Neuronal stem cell (in vitro differentiated cells): ENCODE data around the gene EFNA5.

ENCODE experiments used
- DNase-seq: peaks from one replicate; pipeline ENCODE4 v3.0.0-alpha.2; 2013; ENCODE audit warnings: low spot score
- H2AFZ ChIP-seq: one replicate; pipeline ENCODE4 v1.6.1; 2013; ENCODE audit warnings: mild to moderate bottlenecking, low read length, inconsistent platforms
- H2AK5ac ChIP-seq: 2 replicates; pipeline ENCODE4 v1.6.1; 2013; ENCODE audit warnings: low read depth, mild to moderate bottlenecking, inconsistent platforms, low read length, moderate library complexity, mixed read lengths
- H2BK120ac ChIP-seq: 2 replicates; pipeline ENCODE4 v1.6.1; 2013; ENCODE audit warnings: low read depth, mild to moderate bottlenecking, inconsistent platforms, low read length, moderate library complexity, mixed read lengths
- H2BK12ac ChIP-seq: one replicate; pipeline ENCODE4 v1.6.1; 2013; ENCODE audit warnings: low read length, inconsistent platforms
- H2BK15ac ChIP-seq: 2 replicates; pipeline ENCODE4 v1.6.1; 2013; ENCODE audit warnings: mild to moderate bottlenecking, low read length, inconsistent platforms, mixed read lengths
- H2BK5ac ChIP-seq: one replicate; pipeline ENCODE4 v1.6.1; 2013; ENCODE audit warnings: inconsistent platforms, mild to moderate bottlenecking, low read length, moderate library complexity
- H3K14ac ChIP-seq: one replicate; pipeline ENCODE4 v1.6.1; 2013; ENCODE audit warnings: low read length, inconsistent platforms
- H3K18ac ChIP-seq: 2 replicates; pipeline ENCODE4 v1.6.1; 2013; ENCODE audit warnings: low read length, inconsistent platforms
- H3K23ac ChIP-seq: 2 replicates; pipeline ENCODE4 v1.6.1; 2013; ENCODE audit warnings: low read depth, mild to moderate bottlenecking, mixed read lengths, low read length, inconsistent platforms; ENCODE audit not compliant: poor library complexity
- H3K27ac ChIP-seq: replicated peaks from 3 replicates; pipeline ENCODE4 v1.5.1; 2013; ENCODE audit warnings: low read length, inconsistent platforms
- H3K27me3 ChIP-seq, 3 experiments: 2 replicates each; pipeline ENCODE4 v1.6.1; 2013; ENCODE audit warnings: low read length in 3 of 3, mild to moderate bottlenecking in 2 of 3, inconsistent platforms in 1 of 3, low read depth in 1 of 3, mixed read lengths in 1 of 3, moderate library complexity in 1 of 3; ENCODE audit not compliant: control insufficient read depth in 3 of 3, insufficient read depth in 3 of 3
- H3K36me3 ChIP-seq, 2 donors: replicated peaks in 1 of 2; 2 replicates each; pipeline ENCODE4 v1.6.1; 2013; ENCODE audit warnings: low read length in 2 of 2; ENCODE audit not compliant: control insufficient read depth in 2 of 2, insufficient read depth in 2 of 2
- H3K4ac ChIP-seq: 2 replicates; pipeline ENCODE4 v1.6.1; 2013; ENCODE audit warnings: inconsistent platforms, mild to moderate bottlenecking, low read length, moderate library complexity
- H3K4me1 ChIP-seq, 2 donors: 1 replicate in 1 of 2; 2 replicates in 1 of 2; pipeline ENCODE4 v1.6.1; 2013; ENCODE audit warnings: low read length in 2 of 2, low read depth in 1 of 2; ENCODE audit not compliant: control insufficient read depth in 2 of 2, insufficient read depth in 1 of 2
- H3K4me2 ChIP-seq: one replicate; pipeline ENCODE4 v1.6.1; 2013; ENCODE audit warnings: mild to moderate bottlenecking, low read length, inconsistent platforms; ENCODE audit not compliant: insufficient read depth, poor library complexity, severe bottlenecking
- H3K4me3 ChIP-seq, 2 donors: 2 replicates each; pipeline ENCODE4 v1.5.1; 2013; ENCODE audit warnings: low read length in 2 of 2, mild to moderate bottlenecking in 2 of 2, inconsistent platforms in 1 of 2, moderate library complexity in 1 of 2
- H3K79me1 ChIP-seq: one replicate; pipeline ENCODE4 v1.6.1; 2013; ENCODE audit warnings: low read depth, mild to moderate bottlenecking, inconsistent platforms, low read length, moderate library complexity
- H3K9ac ChIP-seq: one replicate; pipeline ENCODE4 v1.6.1; 2013; ENCODE audit warnings: mild to moderate bottlenecking, low read depth, low read length, inconsistent platforms; ENCODE audit not compliant: poor library complexity
- H3K9me3 ChIP-seq, 2 donors: replicated peaks in 1 of 2; 2 replicates each; pipeline versions ENCODE3 to v1.6.1; 2013; ENCODE audit warnings: low read length in 2 of 2, mild to moderate bottlenecking in 2 of 2, inconsistent platforms in 1 of 2, low read depth in 1 of 2, mixed read lengths in 1 of 2, moderate library complexity in 1 of 2; ENCODE audit not compliant: control insufficient read depth in 2 of 2, insufficient read depth in 1 of 2
- H4K8ac ChIP-seq: one replicate; pipeline ENCODE4 v1.6.1; 2013; ENCODE audit warnings: low read depth, mild to moderate bottlenecking, inconsistent platforms, low read length, moderate library complexity
- H4K91ac ChIP-seq: one replicate; pipeline ENCODE4 v1.6.1; 2013; ENCODE audit warnings: low read length, low read depth, mild to moderate bottlenecking, inconsistent platforms; ENCODE audit not compliant: poor library complexity
- WGBS, 2 donors: extraction: QIAGEN DNeasy Blood & Tissue Kit; methylation state at CpG; one replicate each; pipeline ENCODE4 v1.1.7; 2013; ENCODE audit warnings: missing lambda C conversion rate in 2 of 2, mixed read lengths in 1 of 2; ENCODE audit not compliant: insufficient read length in 2 of 2, insufficient replicate concordance in 1 of 2; ENCODE audit errors: extremely low coverage in 2 of 2; 5-methylcytosine and 5-hydroxymethylcytosine counted together

EFNA5 gene

DNA sequence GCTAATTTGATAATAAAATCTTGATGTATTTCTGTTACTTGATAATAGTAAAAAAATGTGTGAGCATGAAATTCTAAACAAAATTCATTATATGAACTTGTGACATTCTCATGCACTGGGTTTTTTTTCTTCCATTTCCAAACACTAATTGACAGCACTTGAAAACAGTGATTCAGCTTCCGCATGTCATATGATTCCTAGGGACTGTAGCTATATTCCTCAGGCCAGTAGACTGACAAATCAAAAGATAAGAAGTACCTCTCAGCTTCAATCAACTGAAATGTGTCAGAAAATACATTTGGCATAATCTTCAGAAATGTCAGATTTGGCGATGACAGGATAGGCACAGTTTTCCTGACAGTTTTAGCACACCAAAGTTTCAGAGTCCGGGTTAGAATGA lies 52.5 kb downstream of the EFNA5 start:
- Histone ChIP-seq H2AK5ac (no peak overlapping the region), H2BK12ac (no peak overlapping the region), H3K79me1 (peaks cover 1% of the 10 kb centered on the region), H2AFZ (no peak overlapping the region), H3K4me3 (no peak overlapping the region), H3K4ac (no peak overlapping the region), H3K27ac (no peak overlapping the region), H3K36me3 (peaks cover 4 to 8% of the 10 kb centered on the region in 2 donors), H2BK120ac (no peak overlapping the region), H3K27me3 (no peaks in the 10 kb centered on the region), H3K23ac (no peak overlapping the region), H3K9me3 (peaks cover 0 to 3% of the 10 kb centered on the region in 2 donors), H4K8ac (no peak overlapping the region), H2BK5ac (no peak overlapping the region), H3K18ac (no peak overlapping the region), H3K4me1 (peaks cover 4 to 28% of the 10 kb centered on the region in 2 donors), H3K9ac (no peak overlapping the region), H3K14ac (no peak overlapping the region), H4K91ac (no peak overlapping the region), H2BK15ac (no peak overlapping the region), H3K4me2 (no peak overlapping the region)
- no peak for DNase-seq
- no CpG with 5 or more reads among the region's 3 CpGs for WGBS, 2 donors

DNA sequence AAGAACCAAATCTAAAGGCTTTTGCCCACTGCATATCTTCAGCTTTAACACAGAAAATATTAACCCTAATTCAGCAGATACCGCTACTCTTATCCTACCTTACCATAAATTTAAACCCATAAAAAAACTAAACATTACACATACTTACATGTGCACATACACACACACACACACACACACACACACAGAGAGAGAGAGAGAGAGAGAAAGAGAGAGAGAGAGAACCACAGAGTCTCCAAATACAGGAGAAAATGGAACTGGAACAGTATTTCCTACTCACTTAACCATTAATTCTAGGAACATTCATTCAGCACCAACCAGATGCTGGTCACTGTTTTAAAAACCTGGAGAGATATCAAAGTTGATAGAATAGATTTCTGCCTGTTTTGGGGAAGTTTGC lies 53.7 kb downstream of the EFNA5 start:
- no peak overlapping the region for H3K4ac ChIP-seq
- H3K27ac ChIP-seq: no peak overlapping the region
- peaks cover 2 to 4% of the 10 kb centered on the region in 2 donors for H3K36me3 ChIP-seq
- H2BK12ac ChIP-seq: no peak overlapping the region
- no peak overlapping the region for H3K23ac ChIP-seq
- no peaks in the 10 kb centered on the region for H3K9me3 ChIP-seq
- WGBS, 2 donors: 100% methylated on average over 1 of the region's 1 CpG
- H3K4me3 ChIP-seq: no peak overlapping the region
- H2BK120ac ChIP-seq: no peak overlapping the region
- DNase-seq: no peak
- no peaks in the 10 kb centered on the region for H3K27me3 ChIP-seq
- peaks cover 4 to 32% of the 10 kb centered on the region in 2 donors for H3K4me1 ChIP-seq
- no peak overlapping the region for H3K9ac ChIP-seq
- H2BK5ac ChIP-seq: no peak overlapping the region
- H3K4me2 ChIP-seq: no peak overlapping the region
- no peak overlapping the region for H2AK5ac ChIP-seq
- no peak overlapping the region for H4K91ac ChIP-seq
- H4K8ac ChIP-seq: no peak overlapping the region
- H2BK15ac ChIP-seq: no peak overlapping the region
- H3K79me1 ChIP-seq: peaks cover 1% of the 10 kb centered on the region
- H3K18ac ChIP-seq: no peak overlapping the region
- no peak overlapping the region for H2AFZ ChIP-seq
- no peak overlapping the region for H3K14ac ChIP-seq

DNA sequence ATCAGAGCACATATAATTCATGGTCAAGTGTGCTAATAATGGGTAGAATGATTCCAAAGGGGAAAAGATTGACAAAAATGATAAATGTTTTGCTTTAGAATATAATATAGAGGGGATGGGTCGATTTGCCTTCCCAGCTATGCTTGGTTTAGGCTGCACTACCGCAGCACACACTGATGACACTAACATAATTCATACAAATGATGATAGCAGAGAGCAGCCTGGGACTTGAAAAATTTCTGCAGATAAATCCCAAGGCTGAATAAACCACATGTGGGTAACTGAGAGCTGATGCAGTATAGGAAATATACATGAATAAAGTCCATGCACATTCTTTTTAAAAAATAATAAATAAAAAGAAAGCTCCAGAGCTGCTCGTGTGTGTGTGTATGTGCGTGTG lies 54.5 kb downstream of the EFNA5 start:
- no peak overlapping the region for H3K4me2 ChIP-seq
- DNase-seq: no peak
- H2AK5ac ChIP-seq: no peak overlapping the region
- no peak overlapping the region for H3K23ac ChIP-seq
- no peak overlapping the region for H2BK120ac ChIP-seq
- H3K36me3 ChIP-seq: peaks cover 4 to 5% of the 10 kb centered on the region in 2 donors
- no peak overlapping the region for H3K9ac ChIP-seq
- H3K18ac ChIP-seq: no peak overlapping the region
- H2AFZ ChIP-seq: no peak overlapping the region
- no peaks in the 10 kb centered on the region for H3K27me3 ChIP-seq
- H3K79me1 ChIP-seq: peaks cover 1% of the 10 kb centered on the region
- H3K4me1 ChIP-seq: peaks cover 4 to 32% of the 10 kb centered on the region in 2 donors
- no peak overlapping the region for H2BK12ac ChIP-seq
- no CpG with 5 or more reads among the region's 4 CpGs for WGBS, 2 donors
- H4K91ac ChIP-seq: no peak overlapping the region
- H3K27ac ChIP-seq: no peak overlapping the region
- no peak overlapping the region for H2BK15ac ChIP-seq
- no peak overlapping the region for H2BK5ac ChIP-seq
- H3K14ac ChIP-seq: no peak overlapping the region
- H3K4me3 ChIP-seq: no peak overlapping the region
- H3K9me3 ChIP-seq: no peaks in the 10 kb centered on the region
- no peak overlapping the region for H4K8ac ChIP-seq
- no peak overlapping the region for H3K4ac ChIP-seq

DNA sequence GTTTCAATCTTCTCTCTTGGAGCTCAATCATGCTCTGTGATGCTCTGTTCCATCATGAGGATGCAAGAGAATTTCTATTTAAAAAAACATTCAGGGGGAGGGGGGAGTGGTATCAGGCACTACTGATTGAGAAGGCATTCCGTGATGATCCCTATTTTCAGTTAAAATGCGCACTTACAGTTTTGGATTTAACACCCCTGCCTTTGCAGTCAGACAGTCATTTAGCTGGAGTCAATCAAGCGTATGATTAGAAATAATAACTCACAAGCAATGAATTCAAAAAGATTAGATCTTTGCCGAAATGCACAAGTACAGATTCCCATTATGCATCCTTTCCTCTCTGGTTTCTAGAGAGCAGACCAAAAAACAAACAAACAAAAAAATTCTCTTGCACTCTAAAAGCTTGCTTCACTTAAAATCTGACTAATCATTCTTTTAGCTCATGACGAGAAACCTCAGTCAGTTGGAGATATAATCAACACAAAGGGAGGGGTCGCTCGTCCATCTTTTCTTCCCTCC lies 55.4 kb downstream of the EFNA5 start:
- Histone ChIP-seq H3K4me3 (no peak overlapping the region), H4K91ac (no peak overlapping the region), H2BK5ac (no peak overlapping the region), H2AK5ac (no peak overlapping the region), H3K9ac (no peak overlapping the region), H3K14ac (no peak overlapping the region), H3K18ac (no peak overlapping the region), H3K36me3 (peaks cover 4 to 9% of the 10 kb centered on the region in 2 donors), H3K27me3 (no peaks in the 10 kb centered on the region), H2AFZ (no peak overlapping the region), H3K4ac (no peak overlapping the region), H3K4me2 (no peak overlapping the region), H2BK120ac (no peak overlapping the region), H3K79me1 (peaks cover 1% of the 10 kb centered on the region), H3K4me1 (peaks cover 6 to 30% of the 10 kb centered on the region in 2 donors), H3K23ac (no peak overlapping the region), H2BK15ac (no peak overlapping the region), H3K27ac (no peak overlapping the region), H3K9me3 (no peaks in the 10 kb centered on the region), H2BK12ac (no peak overlapping the region), H4K8ac (no peak overlapping the region)
- DNase-seq: no peak
- no CpG with 5 or more reads among the region's 7 CpGs for WGBS, 2 donors
